ENCODE measurements around the gene CLDN19. TPM values are rescaled to one million over a fixed set of nuclear protein-coding genes. Genes with fewer than 3 reads are reported as not detected.
A peak's percentile ranks its signal among the peaks of the same experiment; 100 is the strongest.

Gene CLDN19
- total RNA-seq, 2 donors from 2014 or later: 0.14 to 0.49 TPM

- Histone ChIP-seq H3K4me3 (no peak overlapping the region), H3K36me3 (peaks cover 18% of the 10 kb centered on the region), H3K9me3 (no peaks in the 10 kb centered on the region), H3K27ac (no peak overlapping the region), H3K4me1 (ENCODE audit: control insufficient read depth in 1 of 2, low read depth in 2 of 2) (peaks cover 4 to 22% of the 10 kb centered on the region in 2 donors), H3K27me3 (replicated peaks; ENCODE audit: insufficient read depth) (no peaks in the 10 kb centered on the region)
- no peak for ATAC-seq (ENCODE audit: insufficient number of reproducible peaks, low FRiP score, low read depth)
- no peak for TF ChIP-seq CTCF (IDR thresholded peaks at IDR 0.05)
- DNase-seq (ENCODE audit: low spot score): no peak
Measured at GRCh38 chr1:42761567-42761966, 21.5 kb upstream of the CLDN19 start.

- TF ChIP-seq CTCF (IDR thresholded peaks at IDR 0.05): no peak
- ATAC-seq (ENCODE audit: insufficient number of reproducible peaks, low FRiP score, low read depth) (no peak), DNase-seq (ENCODE audit: low spot score) (no peak)
- Histone ChIP-seq H3K4me1 (ENCODE audit: control insufficient read depth in 1 of 2, low read depth in 2 of 2) (peaks cover under 1 to 8% of the 10 kb centered on the region in 2 donors), H3K4me3 (no peak overlapping the region), H3K36me3 (peaks cover 41% of the 10 kb centered on the region), H3K9me3 (no peaks in the 10 kb centered on the region), H3K27ac (no peak overlapping the region), H3K27me3 (replicated peaks; ENCODE audit: insufficient read depth) (no peaks in the 10 kb centered on the region)
Measured at GRCh38 chr1:42759114-42759513, 19.1 kb upstream of the CLDN19 start.

DNA sequence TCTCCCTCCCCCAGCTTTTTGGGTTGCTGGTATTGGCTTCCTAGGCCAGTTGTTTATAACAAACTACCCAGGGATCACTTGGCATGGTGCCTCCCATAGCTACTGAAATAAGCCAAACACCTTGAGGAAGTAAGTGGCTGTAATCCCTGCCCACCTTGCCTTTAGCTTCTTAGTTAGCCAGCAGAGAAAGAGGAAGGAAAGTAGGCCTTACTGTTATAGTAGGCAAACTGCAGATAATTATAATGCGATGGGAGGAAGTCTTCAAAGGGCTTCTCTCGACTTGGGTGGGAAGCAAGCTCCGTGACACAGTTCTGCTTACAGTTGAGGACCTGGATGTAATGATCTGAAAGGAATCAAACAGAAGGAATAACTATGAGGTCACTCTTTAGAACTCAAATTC is 18.6 kb upstream of the CLDN19 start:
- DNase-seq (ENCODE audit: low spot score) (no peak), ATAC-seq (ENCODE audit: insufficient number of reproducible peaks, low FRiP score, low read depth) (no peak)
- Histone ChIP-seq H3K9me3 (no peaks in the 10 kb centered on the region), H3K27me3 (replicated peaks; ENCODE audit: insufficient read depth) (no peaks in the 10 kb centered on the region), H3K36me3 (peaks cover 44% of the 10 kb centered on the region), H3K4me3 (no peak overlapping the region), H3K4me1 (ENCODE audit: control insufficient read depth in 1 of 2, low read depth in 2 of 2) (peaks cover 0 to 3% of the 10 kb centered on the region in 2 donors), H3K27ac (no peak overlapping the region)
- no peak for TF ChIP-seq CTCF (IDR thresholded peaks at IDR 0.05)

DNA sequence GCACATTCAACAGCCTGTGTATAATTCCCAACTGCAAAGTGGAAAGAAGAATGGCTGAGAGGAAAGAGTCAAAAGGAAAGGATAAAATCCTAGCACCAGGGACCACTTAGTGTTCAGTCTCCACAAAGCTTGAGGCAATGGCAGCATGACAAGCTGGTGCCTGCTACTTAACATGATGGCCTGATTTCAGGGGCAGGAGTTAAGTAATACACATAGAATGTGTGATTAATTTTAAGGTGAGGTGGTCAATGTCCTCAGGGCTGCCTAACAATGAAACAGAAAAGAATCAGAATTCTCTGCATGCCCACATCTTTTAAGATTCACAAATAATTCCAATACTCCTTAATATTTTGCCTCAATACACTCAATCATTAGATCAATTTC is 17.8 kb upstream of the CLDN19 start:
- Histone ChIP-seq H3K9me3 (no peaks in the 10 kb centered on the region), H3K4me3 (no peak overlapping the region), H3K36me3 (peaks cover 49% of the 10 kb centered on the region), H3K27ac (no peak overlapping the region), H3K4me1 (ENCODE audit: control insufficient read depth in 1 of 2, low read depth in 2 of 2) (no peaks in the 10 kb centered on the region), H3K27me3 (replicated peaks; ENCODE audit: insufficient read depth) (no peaks in the 10 kb centered on the region)
- ATAC-seq (ENCODE audit: insufficient number of reproducible peaks, low FRiP score, low read depth) (no peak), DNase-seq (ENCODE audit: low spot score) (no peak)
- TF ChIP-seq CTCF (IDR thresholded peaks at IDR 0.05): no peak

GRCh38 chr1:42756956-42757891 is 17.2 kb upstream of the CLDN19 start:
- H3K4me1 ChIP-seq (ENCODE audit: control insufficient read depth in 1 of 2, low read depth in 2 of 2): no peaks in the 10 kb centered on the region
- no peaks in the 10 kb centered on the region for H3K9me3 ChIP-seq
- peaks cover 56% of the 10 kb centered on the region for H3K36me3 ChIP-seq
- H3K4me3 ChIP-seq: no peak overlapping the region
- H3K27me3 ChIP-seq (replicated peaks; ENCODE audit: insufficient read depth): no peaks in the 10 kb centered on the region
- no peak for ATAC-seq (ENCODE audit: insufficient number of reproducible peaks, low FRiP score, low read depth)
- H3K27ac ChIP-seq: no peak overlapping the region
- peak; percentile 62 for TF ChIP-seq CTCF (IDR thresholded peaks at IDR 0.05)
- no peak for DNase-seq (ENCODE audit: low spot score)

Data from thoracic aorta (tissue), 2 donors.